HUES6 (cell line): ENCODE measurements around the gene DDN.

Experiments used
- H3K27ac ChIP-seq: 2 replicates; pipeline ENCODE4 v1.7.0; 2013; ENCODE audit warnings: low read depth, mild to moderate bottlenecking, low read length, inconsistent platforms
- H3K27me3 ChIP-seq: 2 replicates; pipeline ENCODE4 v1.6.1; 2013; ENCODE audit warnings: low read length; ENCODE audit not compliant: control insufficient read depth, insufficient read depth
- H3K36me3 ChIP-seq: 2 replicates; pipeline ENCODE4 v1.6.1; 2013; ENCODE audit warnings: low read length; ENCODE audit not compliant: control insufficient read depth, insufficient read depth
- H3K4me1 ChIP-seq: 2 replicates; pipeline ENCODE4 v1.6.1; 2013; ENCODE audit warnings: low read length; ENCODE audit not compliant: control insufficient read depth, insufficient read depth
- H3K4me3 ChIP-seq: 2 replicates; pipeline ENCODE4 v1.5.1; 2013; ENCODE audit warnings: low read depth, low read length
- H3K9ac ChIP-seq: one replicate; pipeline ENCODE4 v1.6.1; 2013; ENCODE audit warnings: mild to moderate bottlenecking, low read length
- H3K9me3 ChIP-seq: 2 replicates; pipeline ENCODE4 v1.6.1; 2013; ENCODE audit warnings: low read depth, low read length; ENCODE audit not compliant: control insufficient read depth, insufficient read depth

Gene DDN

DNA sequence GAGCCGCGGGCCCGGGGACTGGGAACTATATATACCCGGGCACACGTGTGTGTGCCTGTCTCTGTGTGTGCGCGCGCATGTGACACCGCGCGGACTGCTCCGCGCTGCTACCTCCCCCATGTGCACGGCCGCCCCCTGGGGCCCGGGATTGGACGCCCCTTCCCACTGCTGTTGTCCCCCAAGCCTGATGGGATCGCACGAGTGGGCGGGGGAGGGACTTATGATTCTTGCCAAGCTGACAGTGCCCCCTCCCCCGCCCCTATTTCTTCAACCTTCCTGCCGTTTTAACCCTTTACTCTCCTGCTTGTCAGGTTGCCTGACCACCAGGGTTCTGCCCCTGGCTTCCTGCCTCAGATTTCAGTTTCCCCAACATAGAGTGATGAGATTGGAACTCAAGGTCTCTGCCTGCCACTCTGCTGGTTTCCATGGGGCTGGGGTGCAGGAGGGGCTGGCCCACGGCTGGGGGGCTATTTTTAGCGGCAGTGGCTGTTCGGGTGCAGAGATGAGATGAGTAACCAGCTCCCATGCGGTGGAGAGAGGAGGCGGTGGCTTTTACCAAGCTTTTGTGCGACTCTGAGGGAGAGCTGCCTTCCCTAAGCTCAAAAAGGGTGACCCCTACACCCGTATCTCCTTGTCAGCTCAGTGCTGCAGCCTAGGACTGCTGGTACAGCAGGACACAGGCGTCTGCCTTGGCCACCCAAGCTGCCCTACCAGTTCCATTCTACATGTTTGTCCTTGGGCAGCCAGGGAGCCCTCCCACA lies at the start of gene DDN:
Gene DDN (minus strand): TSS at position 5 of the 761 bp plus-strand sequence. CDS start 88 bp downstream, outside the sequence.
- H3K27me3 ChIP-seq = peaks cover 64% of the 10 kb centered on the region
- peak within 1 kb of the TSS; percentile 64 for H3K4me3 ChIP-seq
- no peaks in the 10 kb centered on the region for H3K9me3 ChIP-seq
- no peak within 1 kb of the TSS for H3K9ac ChIP-seq
- no peak within 1 kb of the TSS for H3K27ac ChIP-seq
- peaks cover 27% of the 10 kb centered on the region for H3K4me1 ChIP-seq
- peaks cover 21% of the 10 kb centered on the region for H3K36me3 ChIP-seq

DNA sequence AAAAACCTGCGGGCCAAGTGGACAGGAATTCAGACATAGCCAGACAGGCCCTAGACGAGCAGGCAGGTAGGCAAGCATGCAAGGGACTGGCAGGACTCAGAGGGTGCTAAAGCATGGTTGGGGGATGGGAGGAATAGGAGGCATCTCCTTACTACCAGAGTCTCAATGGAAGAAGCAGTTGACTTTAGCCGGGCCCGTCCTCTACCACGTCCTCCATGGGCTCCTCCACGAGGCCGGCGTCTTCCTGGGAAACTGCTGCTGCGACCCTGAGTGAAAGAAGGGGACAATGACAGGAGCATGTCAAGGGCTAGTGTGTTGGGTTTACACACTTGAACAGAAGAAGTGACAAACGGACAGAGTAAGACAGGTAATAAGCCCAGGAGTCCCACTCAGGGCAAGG lies 49.8 kb upstream of the DDN start:
- no peak overlapping the region for H3K9ac ChIP-seq
- H3K4me1 ChIP-seq = no peaks in the 10 kb centered on the region
- no peaks in the 10 kb centered on the region for H3K9me3 ChIP-seq
- no peak overlapping the region for H3K4me3 ChIP-seq
- H3K27me3 ChIP-seq = no peaks in the 10 kb centered on the region
- no peak overlapping the region for H3K27ac ChIP-seq
- H3K36me3 ChIP-seq = peaks cover 98% of the 10 kb centered on the region

DNA sequence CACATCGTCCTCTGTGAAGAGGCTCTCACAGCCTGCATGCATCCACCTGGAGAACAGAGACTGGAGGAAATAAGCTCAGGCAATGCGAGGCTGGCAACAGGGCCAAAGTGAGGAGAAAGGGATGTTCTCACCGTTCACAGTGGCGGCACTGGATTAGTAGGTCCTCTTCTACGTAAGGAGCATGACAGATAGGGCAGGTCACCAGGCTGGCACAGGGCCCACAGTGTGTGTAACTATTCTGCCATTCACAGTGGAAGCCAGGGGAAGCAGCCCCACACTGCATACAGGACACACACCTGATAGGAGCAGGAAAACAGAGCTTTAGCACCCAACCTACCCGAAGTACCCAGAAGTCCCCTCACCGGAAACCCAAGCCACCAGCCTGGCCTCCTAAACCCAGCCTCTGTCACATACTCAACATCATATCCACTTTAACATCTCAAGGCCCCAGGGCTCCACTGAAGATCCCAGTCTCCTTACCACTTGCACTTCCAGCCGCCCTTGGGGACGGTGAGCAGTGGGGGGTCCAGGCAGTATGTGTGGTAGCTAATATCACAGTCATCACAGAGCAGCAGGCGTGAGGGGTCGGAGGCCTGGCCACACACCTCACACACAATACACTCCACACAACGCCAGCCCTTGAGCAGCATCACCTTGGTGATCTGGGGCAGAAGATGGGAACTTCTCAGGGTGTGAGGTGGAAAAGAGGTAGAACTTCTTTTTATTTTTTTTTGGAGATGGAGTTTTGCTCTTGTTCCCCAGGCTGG lies 47.1 kb upstream of the DDN start:
- no peaks in the 10 kb centered on the region for H3K4me1 ChIP-seq
- no peak overlapping the region for H3K27ac ChIP-seq
- H3K9me3 ChIP-seq = no peaks in the 10 kb centered on the region
- no peaks in the 10 kb centered on the region for H3K27me3 ChIP-seq
- H3K36me3 ChIP-seq = peaks cover 98% of the 10 kb centered on the region
- H3K9ac ChIP-seq = no peak overlapping the region
- H3K4me3 ChIP-seq = no peak overlapping the region

DNA sequence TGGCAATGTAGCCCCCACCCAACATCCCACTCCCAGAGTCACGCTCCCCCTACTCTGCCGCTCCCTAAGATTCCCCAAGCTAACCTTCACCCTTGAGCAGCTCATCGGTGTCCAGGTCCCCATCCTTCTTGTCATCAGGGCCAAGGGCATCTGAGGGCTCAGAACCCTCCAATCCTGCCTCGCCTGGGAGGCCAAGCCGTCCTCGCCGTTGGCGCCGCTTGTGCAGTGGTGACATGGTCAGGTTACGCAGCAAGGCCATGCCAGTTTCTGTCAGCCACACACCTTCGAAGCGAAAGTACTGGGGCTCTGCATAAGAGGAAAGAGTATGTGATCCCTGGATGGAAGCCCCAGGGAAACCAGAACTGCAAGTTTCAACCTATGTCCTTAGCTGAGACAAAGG lies 45.5 kb upstream of the DDN start:
- no peak overlapping the region for H3K4me3 ChIP-seq
- H3K36me3 ChIP-seq = peaks cover 98% of the 10 kb centered on the region
- no peaks in the 10 kb centered on the region for H3K4me1 ChIP-seq
- H3K27me3 ChIP-seq = no peaks in the 10 kb centered on the region
- H3K9me3 ChIP-seq = no peaks in the 10 kb centered on the region
- no peak overlapping the region for H3K9ac ChIP-seq
- H3K27ac ChIP-seq = no peak overlapping the region

DNA sequence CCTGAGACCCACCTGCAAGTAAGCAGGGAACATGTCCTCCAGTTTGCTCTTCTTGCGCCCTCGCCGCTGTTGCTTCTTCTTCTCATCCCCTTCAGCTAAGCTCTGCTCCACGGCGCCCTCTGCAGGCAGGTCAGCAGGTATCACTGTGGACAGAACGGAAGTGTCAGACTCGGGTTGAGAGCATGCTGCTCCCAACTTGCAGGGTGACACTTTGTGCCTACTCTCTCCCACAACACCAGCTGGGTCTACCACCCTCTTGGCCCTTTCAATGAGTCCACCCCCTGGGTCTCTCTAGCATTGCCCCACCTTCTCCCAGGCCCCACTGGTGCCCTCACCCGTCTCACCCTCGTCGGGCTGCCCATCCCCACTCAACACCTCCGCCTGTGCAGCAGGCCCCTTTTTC lies 44.7 kb upstream of the DDN start:
- H3K27me3 ChIP-seq = no peaks in the 10 kb centered on the region
- H3K4me1 ChIP-seq = no peaks in the 10 kb centered on the region
- no peak overlapping the region for H3K9ac ChIP-seq
- H3K36me3 ChIP-seq = peaks cover 98% of the 10 kb centered on the region
- no peak overlapping the region for H3K27ac ChIP-seq
- no peak overlapping the region for H3K4me3 ChIP-seq
- H3K9me3 ChIP-seq = no peaks in the 10 kb centered on the region

DNA sequence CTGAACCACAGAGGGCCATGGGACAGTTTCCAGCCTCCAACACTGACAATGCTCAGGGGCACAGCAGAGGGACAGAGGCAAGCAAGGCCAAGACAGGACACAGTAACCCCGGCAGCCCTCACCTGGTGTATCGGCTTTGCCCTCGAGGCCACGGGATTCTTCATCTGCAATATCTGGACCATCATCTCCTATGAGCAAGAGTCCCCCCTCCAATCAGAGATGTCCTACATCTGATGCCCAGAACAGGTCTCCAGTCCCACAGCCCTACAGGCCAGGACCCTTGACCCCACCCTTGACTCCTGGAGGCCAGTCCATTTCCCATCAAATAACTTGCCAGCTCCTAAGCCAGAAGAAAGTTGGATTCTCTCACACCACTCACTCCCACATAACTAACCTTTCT lies 44.1 kb upstream of the DDN start:
- Histone ChIP-seq H3K4me1 (no peaks in the 10 kb centered on the region), H3K9me3 (no peaks in the 10 kb centered on the region), H3K27me3 (no peaks in the 10 kb centered on the region), H3K4me3 (no peak overlapping the region), H3K36me3 (peaks cover 98% of the 10 kb centered on the region), H3K9ac (no peak overlapping the region), H3K27ac (no peak overlapping the region)

DNA sequence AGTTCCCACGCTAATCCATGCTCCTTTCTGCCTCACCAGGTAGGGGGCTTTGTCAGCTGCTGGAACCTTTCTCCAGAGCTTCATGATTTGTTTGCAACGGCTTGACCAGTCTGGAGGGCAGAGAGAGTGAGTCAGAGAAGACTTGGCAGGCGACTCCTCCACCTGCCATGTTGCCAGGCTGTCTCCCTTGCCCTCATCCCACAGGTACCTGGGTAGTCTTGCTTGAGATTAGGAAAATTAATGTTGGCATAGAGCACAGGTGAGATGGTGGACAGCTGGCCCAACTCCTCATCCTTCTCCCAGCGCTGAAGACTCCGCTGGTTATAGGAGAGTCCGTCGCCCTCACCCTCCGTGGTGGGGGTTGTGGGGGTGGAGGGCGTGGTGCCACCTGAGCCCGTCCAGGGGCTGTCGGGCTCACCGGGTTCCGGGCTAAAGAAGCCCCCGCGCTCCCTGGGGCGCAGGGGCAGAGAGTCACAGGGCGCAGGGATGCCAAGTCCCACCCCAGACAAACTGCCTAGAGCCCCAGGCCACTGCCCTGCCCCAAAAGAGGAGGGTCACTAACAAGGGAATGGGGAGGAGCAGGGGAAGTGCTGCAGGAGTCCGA lies 42.8 kb upstream of the DDN start:
- no peak overlapping the region for H3K9ac ChIP-seq
- no peak overlapping the region for H3K27ac ChIP-seq
- no peaks in the 10 kb centered on the region for H3K9me3 ChIP-seq
- no peaks in the 10 kb centered on the region for H3K4me1 ChIP-seq
- H3K27me3 ChIP-seq = no peaks in the 10 kb centered on the region
- peaks cover 98% of the 10 kb centered on the region for H3K36me3 ChIP-seq
- no peak overlapping the region for H3K4me3 ChIP-seq

DNA sequence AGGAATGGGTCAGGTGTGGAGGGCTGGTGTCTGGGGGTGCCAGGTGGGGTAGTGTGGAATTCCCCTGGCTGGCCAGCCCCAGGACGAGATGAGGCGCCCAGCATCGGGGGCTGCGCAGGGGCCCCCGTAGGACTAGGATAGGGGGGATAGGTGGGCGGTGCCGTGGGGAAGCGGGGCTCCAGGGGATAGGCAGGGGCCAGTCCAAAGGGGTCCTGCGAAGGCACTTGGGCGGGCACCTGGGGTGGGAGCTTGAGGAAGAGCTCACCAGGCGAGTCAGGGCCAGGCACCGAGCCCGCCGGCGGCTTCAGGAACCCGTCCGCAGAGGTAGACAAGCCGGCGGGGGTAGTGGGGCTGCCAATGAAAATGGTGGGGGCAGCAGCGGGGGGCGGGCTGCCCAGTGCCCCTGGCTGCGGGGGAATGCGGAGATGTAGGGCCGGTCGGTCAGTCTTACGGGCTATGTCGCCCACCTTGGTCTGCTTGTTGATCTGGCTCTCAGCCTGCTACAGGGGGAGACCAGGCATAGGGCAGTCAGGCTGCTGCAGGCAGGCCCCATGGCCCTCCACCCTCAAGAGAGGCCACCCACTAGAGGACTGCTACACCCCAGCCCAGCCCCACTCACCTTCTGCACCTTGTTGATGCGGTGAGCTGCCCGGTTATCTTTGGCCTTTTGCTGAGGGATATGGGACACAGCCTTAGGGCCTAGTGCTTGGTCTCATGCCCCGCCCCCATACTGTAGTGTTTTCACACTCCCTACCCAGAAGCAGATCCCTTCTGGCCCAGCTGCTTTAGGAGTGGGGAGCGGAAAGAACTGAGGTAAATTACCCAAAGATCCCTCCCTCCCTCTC lies 42.1 kb upstream of the DDN start:
- no peaks in the 10 kb centered on the region for H3K4me1 ChIP-seq
- peaks cover 97% of the 10 kb centered on the region for H3K36me3 ChIP-seq
- no peak overlapping the region for H3K27ac ChIP-seq
- no peak overlapping the region for H3K4me3 ChIP-seq
- no peaks in the 10 kb centered on the region for H3K9me3 ChIP-seq
- no peak overlapping the region for H3K9ac ChIP-seq
- no peaks in the 10 kb centered on the region for H3K27me3 ChIP-seq

DNA sequence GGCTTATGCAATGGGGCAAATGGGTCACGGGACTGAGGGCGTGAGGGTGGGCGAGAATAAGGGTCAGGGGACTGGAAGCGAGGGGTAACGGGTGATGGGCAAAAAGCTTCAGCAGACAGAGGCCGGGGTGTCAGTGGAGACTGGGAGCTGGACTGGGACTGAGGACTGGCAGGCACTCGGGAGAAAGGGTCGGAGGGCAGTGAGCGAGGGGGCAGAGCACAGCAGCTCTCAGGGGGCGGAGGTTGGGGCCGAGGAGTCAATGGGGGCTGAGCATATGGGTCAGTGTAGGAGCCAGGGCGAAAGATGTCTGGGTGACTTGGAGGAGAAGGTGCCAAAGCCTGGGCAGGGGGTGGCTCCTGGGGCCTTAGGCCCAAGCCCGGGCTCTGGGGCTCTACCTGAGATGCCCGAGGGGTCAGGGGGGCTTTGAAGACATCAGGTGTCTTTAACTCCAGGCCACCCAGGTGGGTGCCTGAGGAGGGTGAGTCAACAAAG lies 41.2 kb upstream of the DDN start:
- Histone ChIP-seq H3K27ac (no peak overlapping the region), H3K4me1 (no peaks in the 10 kb centered on the region), H3K9me3 (no peaks in the 10 kb centered on the region), H3K36me3 (peaks cover 93% of the 10 kb centered on the region), H3K27me3 (no peaks in the 10 kb centered on the region), H3K9ac (no peak overlapping the region), H3K4me3 (no peak overlapping the region)

DNA sequence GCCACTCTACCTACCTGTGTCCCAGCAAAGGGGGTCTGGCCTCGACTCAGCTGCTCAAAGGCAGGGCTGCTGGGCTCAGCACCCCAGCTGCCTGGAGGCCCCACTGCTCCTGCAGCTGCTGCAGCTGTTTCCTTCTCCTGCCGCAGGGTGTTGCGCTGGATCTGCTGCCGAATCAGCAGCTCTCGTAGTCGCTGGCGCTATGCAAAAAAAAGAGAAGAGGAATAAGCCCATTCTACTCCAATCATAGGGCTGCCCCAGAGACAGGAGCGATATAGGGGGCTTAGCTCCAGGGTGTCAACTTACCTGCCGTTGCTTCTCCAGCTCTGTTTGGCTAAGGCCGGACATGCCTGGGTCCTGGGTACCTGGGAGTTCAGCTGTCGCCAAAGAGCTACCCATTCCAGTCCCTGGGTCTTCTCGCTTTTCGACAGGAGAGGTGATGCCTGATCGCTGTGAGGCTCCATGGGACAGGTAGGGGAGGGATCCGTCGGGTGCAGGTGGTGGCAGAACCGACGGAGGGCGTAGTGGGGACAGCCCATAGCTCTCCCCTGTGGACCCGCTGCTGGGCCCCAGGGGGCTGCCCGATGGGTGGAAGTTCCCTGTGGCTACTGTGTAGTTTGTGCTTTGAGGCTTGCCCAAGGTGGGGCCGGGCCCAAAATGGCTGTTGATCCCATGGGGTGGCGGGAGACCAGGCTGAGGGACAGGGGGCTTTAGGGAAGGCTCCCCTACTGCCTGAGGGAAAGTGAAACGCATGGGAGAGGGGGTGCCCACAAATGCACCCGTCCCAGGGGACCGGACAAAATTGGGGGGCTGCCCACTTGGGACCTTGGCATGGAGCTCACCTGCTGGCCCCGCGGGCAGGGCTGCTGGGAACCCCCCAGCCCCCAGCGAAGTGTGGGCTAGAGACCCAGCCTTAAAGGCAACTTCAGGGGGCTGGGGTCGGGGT lies 40.5 kb upstream of the DDN start:
- Histone ChIP-seq H3K36me3 (peaks cover 95% of the 10 kb centered on the region), H3K4me3 (no peak overlapping the region), H3K27ac (no peak overlapping the region), H3K4me1 (no peaks in the 10 kb centered on the region), H3K9ac (no peak overlapping the region), H3K27me3 (no peaks in the 10 kb centered on the region), H3K9me3 (no peaks in the 10 kb centered on the region)
